HCT116 (cell line): ENCODE data around the gene AXIN1. TPM values are rescaled to one million over a fixed set of nuclear protein-coding genes. Genes with fewer than 3 reads are reported as not detected.

Experiments
- ATAC-seq: fragments of 200-7000 bp; cut with Tn5 transposase; 2 replicates; pipeline ENCODE4 v1.9.1; 2020; ENCODE audit warnings: mild to moderate bottlenecking, moderate library complexity
- BruUV-seq: library from RNA; stranded (reverse); fragments of 400-500 nt; replicated peaks from 2 replicates; lab custom pipeline; 2021; lab: Mats Ljungman, UMichigan
- CTCF ChIA-PET: fragments of 300-600 bp; sonication (Branson Sonifier 250); formaldehyde crosslinking; loops from one replicate; lab custom pipeline; 2021; ENCODE audit warnings: antibody characterized with exemption; lab: Charles Lee
- POLR2A ChIA-PET: fragments of 300-600, 350-600 bp; sonication (Branson Sonifier 250); formaldehyde crosslinking; loops from one replicate; lab custom pipeline; 2021; ENCODE audit warnings: antibody characterized with exemption; lab: Charles Lee
- RAD21 ChIA-PET, 2 experiments: fragments of 300-600 bp; sonication (Branson Sonifier 250); formaldehyde crosslinking; loops; one replicate each; lab custom pipeline; 2023; ENCODE audit warnings: low total read pairs in 2 of 2; ENCODE audit not compliant: uncharacterized antibody in 2 of 2, unreplicated experiment in 2 of 2, low non-redundant PET in 1 of 2; lab: Charles Lee
- DNase-seq: peaks from one replicate; pipeline ENCODE4 v3.0.0-alpha.2; 2010; ENCODE audit warnings: low read depth, low spot score
- H2AFZ ChIP-seq: fragments of 200-600 bp; shearing (Covaris generic), sonication (generic); 2 replicates; pipeline ENCODE4 v1.6.1; 2017; ENCODE audit warnings: low read depth, mixed run types, mixed read lengths, antibody characterized with exemption, low read length; ENCODE audit not compliant: poor library complexity, severe bottlenecking
- H3K27ac ChIP-seq: 2 replicates; pipeline ENCODE4 v1.5.1; 2012; ENCODE audit warnings: low read depth, low read length
- H3K27me3 ChIP-seq: fragments of 200-600 bp; sonication (generic); 2 replicates; pipeline ENCODE4 v1.6.1; 2016; ENCODE audit warnings: mixed run types, low read length, mixed read lengths; ENCODE audit not compliant: insufficient read depth
- H3K36me3 ChIP-seq, 2 experiments: fragments of 200-500 bp in 1 of 2; fragments of 200-600 bp in 1 of 2; sonication (Bioruptor generic) in 1 of 2; sonication (generic) in 1 of 2; 2 replicates each; pipeline versions ENCODE4 v1.5.1 to v1.6.1; 2014 to 2016; ENCODE audit warnings: low read length in 2 of 2, inconsistent platforms in 1 of 2, mixed read lengths in 1 of 2, mixed run types in 1 of 2; ENCODE audit not compliant: insufficient read depth in 2 of 2, control insufficient read depth in 1 of 2
- H3K4me1 ChIP-seq, 2 experiments: fragments of 200-600 bp in 1 of 2; sonication (generic) in 1 of 2; 2 replicates each; pipeline versions ENCODE4 v1.5.1 to v1.6.1; 2012 to 2017; ENCODE audit warnings: low read length in 2 of 2, inconsistent platforms in 1 of 2, mild to moderate bottlenecking in 1 of 2, mixed read lengths in 1 of 2, mixed run types in 1 of 2, moderate library complexity in 1 of 2; ENCODE audit not compliant: insufficient read depth in 2 of 2, control insufficient read depth in 1 of 2
- H3K4me2 ChIP-seq: fragments of 200-600 bp; sonication (generic); 2 replicates; pipeline ENCODE4 v1.6.1; 2017; ENCODE audit warnings: mixed run types, low read length, mixed read lengths
- H3K4me3 ChIP-seq, 2 experiments: fragments of 200-600 bp in 1 of 2; sonication (generic) in 1 of 2; replicated peaks in 1 of 2; 2 replicates each; pipeline ENCODE4 v1.5.1; 2011 to 2016; ENCODE audit warnings: low read length in 2 of 2, control low read depth in 1 of 2, low read depth in 1 of 2, mild to moderate bottlenecking in 1 of 2, mixed read lengths in 1 of 2, mixed run types in 1 of 2
- H3K79me2 ChIP-seq: fragments of 200-600 bp; sonication (generic); 2 replicates; pipeline ENCODE4 v1.6.1; 2017; ENCODE audit warnings: mild to moderate bottlenecking, mixed run types, low read length, moderate library complexity, mixed read lengths; ENCODE audit not compliant: insufficient read depth
- H3K9ac ChIP-seq: fragments of 200-600 bp; sonication (generic); 2 replicates; pipeline ENCODE4 v1.6.1; 2016; ENCODE audit warnings: low read length, mixed read lengths
- H3K9me2 ChIP-seq: fragments of 200-600 bp; sonication (generic), shearing (Covaris generic); 2 replicates; pipeline ENCODE4 v1.6.1; 2017; ENCODE audit warnings: mixed run types, mild to moderate bottlenecking, moderate library complexity; ENCODE audit not compliant: insufficient read depth
- H3K9me3 ChIP-seq, 2 experiments: fragments of 200-500 bp in 1 of 2; fragments of 200-600 bp in 1 of 2; sonication (Bioruptor generic) in 1 of 2; sonication (generic) in 1 of 2; 2 replicates each; pipeline ENCODE4 v1.6.1; 2014 to 2017; ENCODE audit warnings: low read length in 2 of 2, mixed read lengths in 2 of 2, inconsistent platforms in 1 of 2, low read depth in 1 of 2, mild to moderate bottlenecking in 1 of 2, mixed run types in 1 of 2, moderate library complexity in 1 of 2; ENCODE audit not compliant: control insufficient read depth in 1 of 2, insufficient read depth in 1 of 2
- H4K20me1 ChIP-seq: fragments of 200-600 bp; sonication (generic), shearing (Covaris generic); 2 replicates; pipeline ENCODE4 v1.6.1; 2017; ENCODE audit warnings: mixed run types, mild to moderate bottlenecking, moderate library complexity; ENCODE audit not compliant: insufficient read depth
- ATF3 ChIP-seq: IDR thresholded peaks from 2 replicates; pipeline ENCODE4 v1.6.1; 2012
- CBX3 ChIP-seq: IDR thresholded peaks from 2 replicates; pipeline ENCODE4 v1.6.1; 2012; ENCODE audit warnings: low read depth
- CEBPB ChIP-seq: IDR thresholded peaks from 2 replicates; pipeline ENCODE4 v1.6.1; 2012; ENCODE audit warnings: low read depth
- CTCF ChIP-seq, 3 experiments: fragments of 200-600 bp in 1 of 3; sonication (generic) in 1 of 3; IDR thresholded peaks in 2 of 3; conservative IDR thresholded peaks in 1 of 3; 2 replicates each; pipeline ENCODE4 v1.5.1; 2012 to 2017; ENCODE audit warnings: low read depth in 2 of 3, low read length in 2 of 3, antibody characterized with exemption in 1 of 3, borderline replicate concordance in 1 of 3, control low read depth in 1 of 3, mild to moderate bottlenecking in 1 of 3, mixed read lengths in 1 of 3, mixed run types in 1 of 3, moderate library complexity in 1 of 3; ENCODE audit not compliant: insufficient read depth in 1 of 3
- EGR1 ChIP-seq: IDR thresholded peaks from 2 replicates; pipeline ENCODE4 v1.6.1; 2012; ENCODE audit warnings: low read depth
- ELF1 ChIP-seq: IDR thresholded peaks from 2 replicates; pipeline ENCODE4 v1.6.1; 2012; ENCODE audit warnings: low read depth, borderline replicate concordance
- REST ChIP-seq: IDR thresholded peaks from 2 replicates; pipeline ENCODE4 v1.6.1; 2012; ENCODE audit warnings: low read depth
- SIN3A ChIP-seq: IDR thresholded peaks from 2 replicates; pipeline ENCODE4 v1.6.1; 2012; ENCODE audit warnings: low read depth
- SP1 ChIP-seq: IDR thresholded peaks from 2 replicates; pipeline ENCODE4 v1.6.1; 2012; ENCODE audit warnings: low read depth
- TCF7L2 ChIP-seq: IDR thresholded peaks from 2 replicates; pipeline ENCODE4 v1.7.0; 2011; ENCODE audit warnings: borderline replicate concordance, inconsistent platforms; ENCODE audit not compliant: insufficient read depth, insufficient read length; ENCODE audit errors: extremely low read depth
- YY1 ChIP-seq: IDR thresholded peaks from 2 replicates; pipeline ENCODE4 v1.6.1; 2011; ENCODE audit warnings: low read length, low read depth, moderate library complexity, mild to moderate bottlenecking; ENCODE audit not compliant: insufficient replicate concordance; ENCODE audit errors: extremely low read depth
- ZNF274 ChIP-seq: fragments of 200-500 bp; sonication (Bioruptor generic); IDR thresholded peaks from 2 replicates; pipeline ENCODE4 v1.6.1; 2014; ENCODE audit warnings: mild to moderate bottlenecking, low read depth, low read length, inconsistent platforms
- intact Hi-C: fragments of 100-400 bp; cut with micrococcal nuclease; formaldehyde crosslinking; loops from 2 replicates; pipeline ENCODE4 v1.10.0; 2022
- total RNA-seq: library from RNA; stranded (reverse); gene quantifications from one replicate; pipeline ENCODE4 v1.2.1, GENCODE V29; 2021; ENCODE audit not compliant: unreplicated experiment

Gene AXIN1
- total RNA-seq, 1 experiment from 2014 or later: 20.2 TPM

GRCh38 chr16:372302-372983 lies 19.9 kb upstream of the AXIN1 start (continued):
- no peak for TF ChIP-seq YY1
- no peak for TF ChIP-seq REST
- no peak for TF ChIP-seq TCF7L2
- TF ChIP-seq, all 23 proteins: peak for 0

GRCh38 chr16:371515-372301 lies 19.2 kb upstream of the AXIN1 start:
- peaks cover 3 to 13% of the 10 kb centered on the region in 2 experiments; a peak in 3 of 4 replicates for H3K4me1 ChIP-seq
- DNase-seq: no peak
- no peak overlapping the region for H3K4me3 ChIP-seq
- H3K27ac ChIP-seq: no peak overlapping the region; the same call in 1 of the 2 replicates
- RAD21 ChIA-PET: no interaction called here
- H3K27me3 ChIP-seq: no peaks in the 10 kb centered on the region
- no peak overlapping the region for H2AFZ ChIP-seq
- no peaks in the 10 kb centered on the region for H4K20me1 ChIP-seq
- H3K79me2 ChIP-seq: no peaks in the 10 kb centered on the region
- no peak for TF ChIP-seq CTCF (IDR thresholded peaks at IDR 0.05 in 2 of 3, conservative IDR thresholded peaks at IDR 0.05 in 1 of 3; ENCODE audit: borderline replicate concordance in 1 of 3, insufficient read depth in 1 of 3, low read depth in 2 of 3, low read length in 2 of 3)
- TF ChIP-seq EGR1: no peak
- TF ChIP-seq CBX3: no peak
- no peak for TF ChIP-seq CEBPB
- no peak for TF ChIP-seq SP1
- no peak for TF ChIP-seq TCF7L2
- TF ChIP-seq ZNF274: no peak
- TF ChIP-seq SIN3A: no peak
- no peak for TF ChIP-seq REST
- TF ChIP-seq ELF1: no peak
- TF ChIP-seq ATF3: no peak
- no peak overlapping the region for H3K4me2 ChIP-seq
- no TSS peak for BruUV-seq
- no peak overlapping the region for H3K9ac ChIP-seq
- H3K9me3 ChIP-seq: no peaks in the 10 kb centered on the region
- POLR2A ChIA-PET: no interaction called here
- no peak for ATAC-seq
- intact Hi-C loops: no loop called here
- 0 out of 4 replicates have a peak, but pooled peaks cover 0 to 3% of the 10 kb centered on the region in 2 experiments for H3K36me3 ChIP-seq
- no peaks in the 10 kb centered on the region for H3K9me2 ChIP-seq
- CTCF ChIA-PET: no interaction called here
